NOMO-1 (cell line): ENCODE measurements around the gene FASTK.

Source experiments
- DNase-seq, 2 experiments: peaks; one replicate each; lab custom pipeline; 2025; ENCODE audit not compliant: unreplicated experiment in 2 of 2; lab: John Stamatoyannopoulos, UW

The FASTK gene

GRCh38 chr7:151080522-151081169 lies at the start of gene FASTK:
TSS of gene FASTK (minus strand) at chr7:151080809. CDS start at chr7:151080766, 43 bp downstream.
- DNase-seq = peak; percentile 66 to 78

GRCh38 chr7:151129960-151130591 lies 49.5 kb upstream of the FASTK start:
- no peak for DNase-seq

- no peak for DNase-seq
Measured at GRCh38 chr7:151129117-151129959, 48.7 kb upstream of the FASTK start.

- DNase-seq = no peak
Measured at GRCh38 chr7:151128716-151129115, 48.1 kb upstream of the FASTK start.

- no peak for DNase-seq
Measured at GRCh38 chr7:151128144-151128543, 47.5 kb upstream of the FASTK start.

GRCh38 chr7:151126491-151127137 lies 46.0 kb upstream of the FASTK start:
- no peak for DNase-seq

- no peak for DNase-seq
Measured at GRCh38 chr7:151125846-151126481, 45.4 kb upstream of the FASTK start.

- no peak for DNase-seq
Measured at GRCh38 chr7:151125470-151125845, 44.8 kb upstream of the FASTK start.

- no peak for DNase-seq
Measured at GRCh38 chr7:151124899-151125399, 44.3 kb upstream of the FASTK start.

- no peak for DNase-seq
Measured at GRCh38 chr7:151124481-151124880, 43.9 kb upstream of the FASTK start.

- peak; percentile 20 to 34 for DNase-seq
Measured at GRCh38 chr7:151123822-151124464, 43.3 kb upstream of the FASTK start.

GRCh38 chr7:151123158-151123821 lies 42.7 kb upstream of the FASTK start:
- no peak for DNase-seq

- DNase-seq = no peak
Measured at GRCh38 chr7:151122796-151123157, 42.2 kb upstream of the FASTK start.

- no peak for DNase-seq
Measured at GRCh38 chr7:151122276-151122675, 41.7 kb upstream of the FASTK start.

GRCh38 chr7:151121380-151122170 lies 41.0 kb upstream of the FASTK start:
- DNase-seq = no peak

GRCh38 chr7:151120896-151121295 lies 40.3 kb upstream of the FASTK start:
- no peak for DNase-seq

- DNase-seq = no peak
Measured at GRCh38 chr7:151119902-151120301, 39.3 kb upstream of the FASTK start.

- no peak for DNase-seq
Measured at GRCh38 chr7:151119055-151119415, 38.4 kb upstream of the FASTK start.
